Kidney epithelial cell (primary cell): ENCODE results near the gene LAD1. TPM values are rescaled to one million over a fixed set of nuclear protein-coding genes. Genes with fewer than 3 reads are reported as not detected.

ENCODE experiments used
- DNase-seq: peaks from one replicate; pipeline ENCODE4 v3.0.0-alpha.2; 2010; ENCODE audit warnings: low read depth
- H3K27me3 ChIP-seq: 2 replicates; pipeline ENCODE4 v1.6.0; 2011; ENCODE audit warnings: low read length; ENCODE audit not compliant: control insufficient read depth, insufficient read depth
- H3K36me3 ChIP-seq: 2 replicates; pipeline ENCODE4 v1.5.1; 2011; ENCODE audit warnings: low read length; ENCODE audit not compliant: control insufficient read depth, insufficient read depth
- H3K4me3 ChIP-seq: 2 replicates; pipeline ENCODE4 v1.5.1; 2011; ENCODE audit warnings: low read depth, mild to moderate bottlenecking, control low read depth, low read length
- CTCF ChIP-seq: IDR thresholded peaks from 2 replicates; pipeline ENCODE4 v1.5.1; 2011; ENCODE audit warnings: mild to moderate bottlenecking, moderate library complexity, low read length, control low read depth, inconsistent platforms; ENCODE audit not compliant: insufficient read depth, poor library complexity, severe bottlenecking
- total RNA-seq: library from RNA; depleted of rRNA; stranded (reverse); fragments of >200 nt; gene quantifications from 2 replicates; pipeline ENCODE4 v1.2.3, GENCODE V29; 2015

Gene LAD1
- total RNA-seq, 1 donor from 2014 or later, result 36.1 TPM

GRCh38 chr1:201414051-201414738 is 15.1 kb upstream of the LAD1 start:
- TF ChIP-seq CTCF, result no peak
- H3K27me3 ChIP-seq, result peaks cover 9% of the 10 kb centered on the region
- H3K4me3 ChIP-seq, result no peak overlapping the region
- H3K36me3 ChIP-seq, result no peaks in the 10 kb centered on the region
- DNase-seq, result no peak

GRCh38 chr1:201411292-201411691 is 12.2 kb upstream of the LAD1 start:
- TF ChIP-seq CTCF, result no peak
- peaks cover 9% of the 10 kb centered on the region for H3K27me3 ChIP-seq
- no peak for DNase-seq

GRCh38 chr1:201409440-201409839 is 10.3 kb upstream of the LAD1 start:
- H3K36me3 ChIP-seq, result no peaks in the 10 kb centered on the region
- H3K4me3 ChIP-seq, result no peak overlapping the region
- DNase-seq, result no peak
- no peak for TF ChIP-seq CTCF
- H3K27me3 ChIP-seq, result peaks cover 7% of the 10 kb centered on the region

More at GRCh38 chr1:201411292-201411691, 12.2 kb upstream of the LAD1 start:
- Histone ChIP-seq H3K4me3 (no peak overlapping the region), H3K36me3 (no peaks in the 10 kb centered on the region)

GRCh38 chr1:201408834-201409200 is 9.7 kb upstream of the LAD1 start:
- H3K36me3 ChIP-seq, result no peaks in the 10 kb centered on the region
- peaks cover 6% of the 10 kb centered on the region for H3K27me3 ChIP-seq
- H3K4me3 ChIP-seq, result no peak overlapping the region
- TF ChIP-seq CTCF, result no peak
- no peak for DNase-seq

GRCh38 chr1:201408176-201408833 is 9.2 kb upstream of the LAD1 start:
- H3K36me3 ChIP-seq, result no peaks in the 10 kb centered on the region
- peaks cover 6% of the 10 kb centered on the region for H3K27me3 ChIP-seq
- no peak overlapping the region for H3K4me3 ChIP-seq
- peak; percentile 99 for TF ChIP-seq CTCF
- DNase-seq, result no peak
